Lung (tissue), 12 donors: Measurements from ENCODE around the gene RPL4. TPM values are rescaled to one million over a fixed set of nuclear protein-coding genes. Genes with fewer than 3 reads are reported as not detected.
A peak's percentile ranks its signal among the peaks of the same experiment; 100 is the strongest.

Source experiments
- ATAC-seq: fragments of 200-7000 bp; cut with Tn5 transposase; one replicate; pipeline ENCODE4 v1.9.1; 2020; ENCODE audit warnings: moderate number of reproducible peaks; ENCODE audit not compliant: insufficient read depth, low FRiP score
- DNase-seq, 3 donors: peaks; one replicate each; pipeline ENCODE4 v3.0.0-alpha.2; 2013 to 2017
- H3K27ac ChIP-seq, 2 donors: one replicate each; pipeline ENCODE4 v1.5.1; 2013; ENCODE audit warnings: mild to moderate bottlenecking in 2 of 2, moderate library complexity in 2 of 2, control low read depth in 1 of 2, inconsistent platforms in 1 of 2, low read depth in 1 of 2, low read length in 1 of 2
- H3K27me3 ChIP-seq, 3 donors: one replicate each; pipeline ENCODE4 v1.5.1; 2013; ENCODE audit warnings: low read length in 2 of 3; ENCODE audit not compliant: control insufficient read depth in 3 of 3, insufficient read depth in 3 of 3
- H3K36me3 ChIP-seq, 4 donors: one replicate each; pipeline ENCODE4 v1.5.1; 2013; ENCODE audit warnings: low read length in 4 of 4, mild to moderate bottlenecking in 1 of 4, moderate library complexity in 1 of 4; ENCODE audit not compliant: control insufficient read depth in 4 of 4, insufficient read depth in 4 of 4
- H3K4me1 ChIP-seq, 5 donors: one replicate each; pipeline ENCODE4 v1.5.1; 2013; ENCODE audit warnings: low read length in 5 of 5, mild to moderate bottlenecking in 2 of 5, moderate library complexity in 1 of 5; ENCODE audit not compliant: control insufficient read depth in 5 of 5, insufficient read depth in 5 of 5
- H3K4me3 ChIP-seq: one replicate; pipeline ENCODE4 v1.5.1; 2013; ENCODE audit warnings: mild to moderate bottlenecking, control low read depth, moderate library complexity
- H3K9ac ChIP-seq, 2 donors: one replicate each; pipeline ENCODE4 v1.5.1; 2013; ENCODE audit warnings: low read length in 2 of 2, control low read depth in 1 of 2; ENCODE audit not compliant: insufficient read depth in 1 of 2
- H3K9me3 ChIP-seq, 4 donors: one replicate each; pipeline ENCODE4 v1.5.1; 2013; ENCODE audit warnings: low read length in 3 of 4, mild to moderate bottlenecking in 1 of 4, moderate library complexity in 1 of 4; ENCODE audit not compliant: control insufficient read depth in 4 of 4, insufficient read depth in 3 of 4
- WGBS, 2 donors: extraction: QIAGEN DNeasy Blood & Tissue Kit; methylation state at CpG; one replicate each; pipeline ENCODE4 v1.1.7; 2013; 5-methylcytosine and 5-hydroxymethylcytosine counted together
- polyA plus RNA-seq, 2 donors: library from polyadenylated mRNA; stranded (reverse); fragments of 200-250 nt; gene quantifications; one replicate each; pipeline ENCODE4 v1.2.1, GENCODE V29; 2013
- total RNA-seq, 2 donors: library from RNA; depleted of rRNA in 1 of 2; stranded (reverse); fragments of >200 nt in 1 of 2; gene quantifications; one replicate each; pipeline ENCODE4 v1.2.1, GENCODE V29; 2014 to 2021
- TF ChIP-seq, protein P1 (sequence below): IDR thresholded peaks from 2 replicates; pipeline ENCODE4 v1.5.1; 2012; ENCODE audit warnings: mild to moderate bottlenecking; ENCODE audit errors: control extremely low read depth, extremely low read depth
- donor health status: control.
- donor health status: control.
- donor health status: Bipolar disorder and iron deficiency.
- donor health status: healthy.
- donor health status: DM: yes; HTN: yes; CAD: no.

The RPL4 gene
- total and polyA plus RNA-seq, 4 donors = 1,560 to 2,503 (median 2,434) TPM

DNA sequence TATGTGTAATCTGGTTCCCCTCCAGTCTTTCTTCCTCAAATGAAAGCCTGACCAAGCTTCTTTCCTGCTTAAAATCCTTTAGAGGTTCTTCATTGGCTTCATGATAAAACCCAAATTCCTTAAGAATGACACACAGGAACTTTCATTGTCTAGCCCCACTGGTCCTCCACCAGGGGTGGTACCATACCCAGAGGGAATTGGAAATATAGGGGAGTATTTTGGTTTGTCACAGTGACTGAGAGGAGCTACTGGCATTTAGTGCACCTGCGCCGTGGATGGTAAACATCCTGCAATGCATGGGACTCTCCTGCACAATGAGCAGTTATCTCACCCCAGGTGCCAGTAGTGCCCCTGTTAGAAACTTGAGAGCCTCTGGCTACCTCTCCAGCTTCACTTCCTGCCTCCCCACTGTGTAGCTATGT is 11.3 kb upstream of the RPL4 start:
- ATAC-seq (no peak), DNase-seq (no peak)
- no peak overlapping the region for H3K27ac ChIP-seq
- TF ChIP-seq, protein P1, sequence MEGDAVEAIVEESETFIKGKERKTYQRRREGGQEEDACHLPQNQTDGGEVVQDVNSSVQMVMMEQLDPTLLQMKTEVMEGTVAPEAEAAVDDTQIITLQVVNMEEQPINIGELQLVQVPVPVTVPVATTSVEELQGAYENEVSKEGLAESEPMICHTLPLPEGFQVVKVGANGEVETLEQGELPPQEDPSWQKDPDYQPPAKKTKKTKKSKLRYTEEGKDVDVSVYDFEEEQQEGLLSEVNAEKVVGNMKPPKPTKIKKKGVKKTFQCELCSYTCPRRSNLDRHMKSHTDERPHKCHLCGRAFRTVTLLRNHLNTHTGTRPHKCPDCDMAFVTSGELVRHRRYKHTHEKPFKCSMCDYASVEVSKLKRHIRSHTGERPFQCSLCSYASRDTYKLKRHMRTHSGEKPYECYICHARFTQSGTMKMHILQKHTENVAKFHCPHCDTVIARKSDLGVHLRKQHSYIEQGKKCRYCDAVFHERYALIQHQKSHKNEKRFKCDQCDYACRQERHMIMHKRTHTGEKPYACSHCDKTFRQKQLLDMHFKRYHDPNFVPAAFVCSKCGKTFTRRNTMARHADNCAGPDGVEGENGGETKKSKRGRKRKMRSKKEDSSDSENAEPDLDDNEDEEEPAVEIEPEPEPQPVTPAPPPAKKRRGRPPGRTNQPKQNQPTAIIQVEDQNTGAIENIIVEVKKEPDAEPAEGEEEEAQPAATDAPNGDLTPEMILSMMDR = no peak
- 95 to 99% methylated on average over 2 of the region's 2 CpGs for WGBS, 2 donors
- no peak overlapping the region for H3K4me3 ChIP-seq
- H3K4me1 ChIP-seq = no peaks in the 10 kb centered on the region
- no peaks in the 10 kb centered on the region for H3K27me3 ChIP-seq
- H3K36me3 ChIP-seq = peaks cover 0 to 8% (median 3%) of the 10 kb centered on the region in 4 donors
- H3K9me3 ChIP-seq = no peaks in the 10 kb centered on the region
- no peak overlapping the region for H3K9ac ChIP-seq

DNA sequence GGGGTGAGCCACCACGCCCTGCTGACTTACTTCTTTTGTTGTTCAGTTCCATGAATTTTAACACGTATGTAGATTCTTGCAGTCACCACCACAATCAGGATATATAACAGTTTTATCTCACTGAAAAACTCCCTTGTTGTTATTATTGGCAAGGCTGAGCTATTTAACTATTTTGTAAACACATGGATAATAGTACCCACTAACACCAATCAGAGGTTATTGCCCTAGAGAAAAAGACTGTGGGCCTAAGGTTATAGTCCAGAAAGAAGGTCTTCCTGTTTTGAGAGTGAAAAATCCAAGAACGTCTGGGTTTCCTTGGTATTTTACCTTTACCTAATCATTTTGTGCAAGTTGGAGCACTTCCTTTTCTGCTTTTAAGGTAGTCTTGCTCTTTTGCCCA is 9.9 kb upstream of the RPL4 start:
- H3K36me3 ChIP-seq = peaks cover 0 to 8% (median 3%) of the 10 kb centered on the region in 4 donors
- H3K4me3 ChIP-seq = no peak overlapping the region
- H3K27me3 ChIP-seq = no peaks in the 10 kb centered on the region
- no peak overlapping the region for H3K27ac ChIP-seq
- no peak overlapping the region for H3K9ac ChIP-seq
- DNase-seq = no peak
- TF ChIP-seq, protein P1 = no peak
- H3K9me3 ChIP-seq = no peaks in the 10 kb centered on the region
- no peaks in the 10 kb centered on the region for H3K4me1 ChIP-seq
- 74 to 75% methylated on average over 3 of the region's 3 CpGs for WGBS, 2 donors
- ATAC-seq = no peak

DNA sequence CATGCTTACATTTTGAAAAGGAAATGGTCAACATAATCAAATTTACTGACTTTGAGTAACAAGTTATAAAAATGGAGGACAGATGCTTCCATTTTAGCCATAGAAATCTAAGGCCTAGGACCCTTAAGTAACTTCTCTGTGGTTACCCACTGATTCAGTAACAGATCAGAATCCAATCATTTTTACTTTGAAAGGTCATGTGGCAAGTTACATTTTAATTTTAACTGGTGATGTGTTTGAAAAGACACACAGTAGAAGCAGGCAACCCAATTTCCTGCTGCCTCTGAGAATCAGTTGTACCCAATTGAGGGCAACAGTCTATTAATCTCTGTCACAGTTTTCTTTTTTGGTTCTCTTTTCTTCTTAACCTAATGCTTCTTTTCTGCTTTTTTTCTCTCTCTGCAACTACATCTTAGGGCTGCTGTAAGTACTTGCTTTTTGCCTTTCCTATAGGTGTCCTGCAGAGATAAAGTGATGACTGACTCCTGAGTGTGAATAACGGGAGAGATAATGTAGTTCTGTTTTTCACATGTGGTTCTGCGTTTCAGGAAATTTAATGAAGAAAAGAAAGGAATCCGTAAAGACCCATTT is 3.7 kb upstream of the RPL4 start:
- Histone ChIP-seq H3K36me3 (peaks cover 0 to 3% (median under 1%) of the 10 kb centered on the region in 4 donors), H3K4me3 (no peak overlapping the region), H3K4me1 (peaks cover 0 to 14% (median 5%) of the 10 kb centered on the region in 5 donors), H3K9ac (no peak overlapping the region), H3K27ac (no peak overlapping the region), H3K9me3 (no peaks in the 10 kb centered on the region), H3K27me3 (no peaks in the 10 kb centered on the region)
- DNase-seq (no peak), ATAC-seq (no peak)
- TF ChIP-seq, protein P1 = no peak
- 92 to 93% methylated on average over 3 of the region's 3 CpGs for WGBS, 2 donors

DNA sequence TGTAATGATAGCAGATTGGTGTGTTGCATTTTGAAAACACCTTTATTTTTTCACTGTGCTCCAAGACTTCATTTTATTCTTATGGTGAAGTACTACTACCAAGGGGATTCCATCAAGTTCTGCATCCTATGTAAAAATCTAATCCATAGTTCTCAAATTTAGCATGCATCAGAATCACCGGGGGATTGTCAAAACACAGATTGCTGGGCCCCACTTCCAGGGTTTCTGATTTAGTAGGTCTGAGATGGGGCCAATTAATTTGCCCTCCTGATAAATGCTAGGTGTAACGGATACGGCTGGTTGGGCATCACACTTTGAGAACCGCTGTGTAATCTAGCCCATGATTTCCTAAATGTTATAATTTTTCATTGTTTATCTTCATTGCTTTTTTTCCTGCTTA is 1.2 kb upstream of the RPL4 start:
- Histone ChIP-seq H3K36me3 (peaks cover 8 to 26% (median 11%) of the 10 kb centered on the region in 4 donors), H3K9ac (peak overlapping the region; percentile 92 to 94), H3K27ac (peak overlapping the region in 1 of 2 donors; percentile 71), H3K9me3 (no peaks in the 10 kb centered on the region), H3K27me3 (no peaks in the 10 kb centered on the region), H3K4me1 (peaks cover 0 to 25% (median 8%) of the 10 kb centered on the region in 5 donors), H3K4me3 (peak overlapping the region; percentile 63)
- peak in 1 of 3 donors; percentile 11 for DNase-seq
- no peak for ATAC-seq
- TF ChIP-seq, protein P1 = no peak
- 41 to 54% methylated on average over 4 of the region's 4 CpGs for WGBS, 2 donors
